H1 (cell line): ENCODE measurements around the gene PROSER2. TPM values are rescaled to one million over a fixed set of nuclear protein-coding genes. Genes with fewer than 3 reads are reported as not detected.

ENCODE experiments used
- CHD1 ChIP-seq: IDR thresholded peaks from 2 replicates; pipeline ENCODE4 v1.6.1; 2012; ENCODE audit warnings: low read depth, low read length, improper control_type of control experiment
- CHD2 ChIP-seq: IDR thresholded peaks from 2 replicates; pipeline ENCODE4 v1.6.1; 2012; ENCODE audit warnings: low read length, improper control_type of control experiment
- MAX ChIP-seq: IDR thresholded peaks from 2 replicates; pipeline ENCODE4 v1.6.1; 2012; ENCODE audit warnings: inconsistent platforms
- SIRT6 ChIP-seq: IDR thresholded peaks from one replicate; pipeline ENCODE4 v1.7.1; 2012; ENCODE audit warnings: low read length, inconsistent platforms
- SP2 ChIP-seq: IDR thresholded peaks from 2 replicates; pipeline ENCODE4 v1.6.1; 2012; ENCODE audit warnings: mild to moderate bottlenecking, low read length, inconsistent platforms
- polyA plus RNA-seq, 7 experiments: library from polyadenylated mRNA; depleted of rRNA in 3 of 7; stranded (reverse) in 5 of 7; unstranded in 2 of 7; fragments of >200 nt in 5 of 7; fragments of 200-250 nt in 2 of 7; gene quantifications; 1 replicate in 5 of 7; 2 replicates in 1 of 7; 4 replicates in 1 of 7; pipeline versions ENCODE4 v1.2.1 to v1.2.3, GENCODE V29; 2011 to 2013; ENCODE audit warnings: missing spikeins in 2 of 7, mixed read lengths in 2 of 7
- total RNA-seq: library from RNA; stranded (reverse); fragmentation: NEBNext Ultra II Directional; extraction: Animal tissue kit (Norgen Biotek cat#: 25700); gene quantifications from 2 replicates; pipeline ENCODE4 v1.2.1, GENCODE V29; 2021

PROSER2 gene
- total and polyA plus RNA-seq, 2 of the 8 experiments (the other 6 are each of a cell fraction or from before 2014, with no cell fraction given): 3.9 to 13.7 TPM

- TF ChIP-seq MAX (no peak), CHD1 (no peak), SP2 (no peak), CHD2 (no peak), SIRT6 (no peak)
These were observed 391 bp upstream of the PROSER2 start (continued) for GRCh38 chr10:11822809-11823121.
